GM21717 (cell line): ENCODE results near the gene MYOT.

Experiments used
- ATAC-seq: cut with Tn5 transposase; IDR thresholded peaks from one replicate; pipeline ENCODE4 v1.9.1; 2021; ENCODE audit warnings: mild to moderate bottlenecking, moderate library complexity; ENCODE audit not compliant: unreplicated experiment

Gene MYOT

GRCh38 chr5:137899493-137899892, 31.8 kb downstream of the MYOT start:
- no peak for ATAC-seq

GRCh38 chr5:137901011-137901817, 33.6 kb downstream of the MYOT start:
- no peak for ATAC-seq

GRCh38 chr5:137902408-137903133, 34.9 kb downstream of the MYOT start:
- ATAC-seq = no peak

GRCh38 chr5:137914758-137915157, 47.1 kb downstream of the MYOT start:
- ATAC-seq = no peak

- ATAC-seq = no peak
Measured at GRCh38 chr5:137916923-137917322, 49.3 kb downstream of the MYOT start.

- no peak for ATAC-seq
Measured at GRCh38 chr5:137921931-137922330, 54.3 kb downstream of the MYOT start.

DNA sequence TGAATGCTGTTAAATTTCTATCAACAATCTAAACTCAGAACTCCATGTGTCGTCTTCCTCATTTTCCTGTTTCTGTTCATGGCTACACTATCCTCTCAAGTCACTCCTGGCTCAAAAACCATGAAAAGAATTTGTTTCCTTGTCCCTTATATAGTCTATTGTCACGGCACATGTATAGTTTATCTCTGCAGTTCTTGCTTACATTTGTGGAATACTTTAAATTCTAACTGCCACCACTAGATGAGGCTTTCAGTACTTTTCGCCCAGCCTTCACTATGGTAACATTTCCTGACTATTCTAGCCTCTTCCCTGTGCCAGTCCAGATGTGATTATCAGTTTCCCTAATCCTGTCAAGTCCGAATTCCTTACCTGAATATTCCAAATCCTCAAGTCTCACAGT, 56.2 kb downstream of the MYOT start:
- no peak for ATAC-seq

DNA sequence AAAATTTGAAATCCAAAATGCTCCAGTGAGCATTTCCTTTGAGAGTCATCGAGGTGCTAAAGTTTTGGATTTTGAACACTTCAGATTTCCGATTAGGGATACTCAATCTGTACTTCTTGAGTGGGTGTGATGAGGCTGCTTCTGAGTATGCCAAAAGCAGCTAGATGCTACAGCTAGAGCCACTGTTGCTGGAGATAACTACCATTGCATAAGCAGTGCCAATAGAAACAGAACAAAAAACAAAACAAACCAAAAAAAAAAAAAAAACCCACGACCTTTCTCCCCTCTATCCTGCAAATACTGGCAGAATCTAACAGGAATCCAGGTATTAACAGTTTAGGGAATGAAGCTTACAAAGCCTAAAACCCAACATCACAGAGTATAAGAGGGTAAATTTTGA, 65.1 kb downstream of the MYOT start:
- ATAC-seq = no peak

GRCh38 chr5:137933491-137933911, 65.8 kb downstream of the MYOT start:
- ATAC-seq = no peak

- ATAC-seq = no peak
Measured at GRCh38 chr5:137935190-137935589, 67.5 kb downstream of the MYOT start.

DNA sequence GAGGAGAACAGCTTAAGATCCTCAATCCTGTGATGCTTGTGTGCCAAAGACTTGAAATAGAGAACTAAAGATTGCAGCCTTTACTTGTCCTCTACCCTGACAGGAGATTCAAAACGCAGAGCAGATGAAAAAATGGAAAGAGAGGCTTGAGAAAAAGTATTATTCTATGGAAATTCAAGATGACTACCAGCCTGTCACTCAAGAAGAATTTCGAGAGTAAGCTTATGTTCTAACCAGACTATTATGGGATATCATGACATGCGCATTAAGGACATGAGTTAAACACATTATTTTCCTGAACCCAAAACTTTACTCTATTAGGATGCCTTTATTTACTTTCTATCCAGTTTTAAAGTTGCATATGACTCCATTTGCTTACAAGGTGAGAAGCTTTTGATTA, 68.0 kb downstream of the MYOT start:
- ATAC-seq = no peak
